ENCODE results near the gene PRPF4. TPM values are rescaled to one million over a fixed set of nuclear protein-coding genes. Genes with fewer than 3 reads are reported as not detected.

Gene PRPF4
- total RNA-seq = 26.0 TPM

GRCh38 chr9:113275157-113276131 lies at the start of gene PRPF4, which contains the start of gene CDC26:
Gene PRPF4, plus strand, starts transcription at chr9:113275658. Its CDS starts 86 bp downstream, at chr9:113275744.
Gene CDC26, minus strand, starts transcription at chr9:113275572. Its CDS starts 3,065 bp downstream, at chr9:113272507.

GRCh38 chr9:113302792-113303418 lies 27.4 kb downstream of the PRPF4 start, which contains the start of gene RNF183:
Gene RNF183, minus strand, starts transcription at chr9:113303376. Its CDS starts 5,192 bp downstream, at chr9:113298184.

GRCh38 chr9:113340011-113340699 lies 64.7 kb downstream of the PRPF4 start, which contains the start of gene WDR31:
Gene WDR31, minus strand, starts transcription at chr9:113340275. Its CDS starts 8,253 bp downstream, at chr9:113332022.

Other genes starting within 250 kb of the PRPF4 start
- gene ZFP37, start 218.9 kb upstream of the PRPF4 start, total RNA-seq = 30.7 TPM
- gene SLC31A2, start 124.7 kb upstream of the PRPF4 start, total RNA-seq = 4.7 TPM
- gene FKBP15, start 54.4 kb upstream of the PRPF4 start, total RNA-seq = 31.9 TPM
- gene SLC31A1, start 54.1 kb upstream of the PRPF4 start, total RNA-seq = 10.6 TPM
- 11.3 TPM for gene CDC26, start 86 bp upstream of the PRPF4 start, total RNA-seq
- gene RNF183, start 27.7 kb downstream of the PRPF4 start, total RNA-seq = not detected
- gene WDR31, start 64.6 kb downstream of the PRPF4 start, total RNA-seq = 2.8 TPM
- gene BSPRY, start 73.9 kb downstream of the PRPF4 start, total RNA-seq = not detected
- 10.0 TPM for gene HDHD3, start 101.3 kb downstream of the PRPF4 start, total RNA-seq
- gene ALAD, start 125.6 kb downstream of the PRPF4 start, total RNA-seq = 23.8 TPM
- 31.3 TPM for gene POLE3, start 135.0 kb downstream of the PRPF4 start, total RNA-seq
- gene C9orf43, start 135.1 kb downstream of the PRPF4 start, total RNA-seq = 0.94 TPM
- 15.3 TPM for gene RGS3, start 188.1 kb downstream of the PRPF4 start, total RNA-seq